Mesangial cell (primary cell): ENCODE results near the gene PCDHGB4. TPM values are rescaled to one million over a fixed set of nuclear protein-coding genes. Genes with fewer than 3 reads are reported as not detected.

Source experiments
- total RNA-seq: library from RNA; depleted of rRNA; stranded (reverse); fragments of >200 nt; gene quantifications from 2 replicates; pipeline ENCODE4 v1.2.3, GENCODE V29; 2015

The PCDHGB4 gene
- total RNA-seq, 1 donor from 2014 or later, result 7.1 TPM

GRCh38 chr5:141412854-141413539, 25.5 kb downstream of the PCDHGB4 start, which contains the start of gene PCDHGA10:
TSS of gene PCDHGA10 (plus strand) at chr5:141412987. CDS start at chr5:141413176, 189 bp downstream.

GRCh38 chr5:141417494-141418172, 30.1 kb downstream of the PCDHGB4 start, which contains the start of gene PCDHGB7:
TSS of gene PCDHGB7 (plus strand) at chr5:141417677. CDS start at chr5:141417860, 183 bp downstream.

DNA sequence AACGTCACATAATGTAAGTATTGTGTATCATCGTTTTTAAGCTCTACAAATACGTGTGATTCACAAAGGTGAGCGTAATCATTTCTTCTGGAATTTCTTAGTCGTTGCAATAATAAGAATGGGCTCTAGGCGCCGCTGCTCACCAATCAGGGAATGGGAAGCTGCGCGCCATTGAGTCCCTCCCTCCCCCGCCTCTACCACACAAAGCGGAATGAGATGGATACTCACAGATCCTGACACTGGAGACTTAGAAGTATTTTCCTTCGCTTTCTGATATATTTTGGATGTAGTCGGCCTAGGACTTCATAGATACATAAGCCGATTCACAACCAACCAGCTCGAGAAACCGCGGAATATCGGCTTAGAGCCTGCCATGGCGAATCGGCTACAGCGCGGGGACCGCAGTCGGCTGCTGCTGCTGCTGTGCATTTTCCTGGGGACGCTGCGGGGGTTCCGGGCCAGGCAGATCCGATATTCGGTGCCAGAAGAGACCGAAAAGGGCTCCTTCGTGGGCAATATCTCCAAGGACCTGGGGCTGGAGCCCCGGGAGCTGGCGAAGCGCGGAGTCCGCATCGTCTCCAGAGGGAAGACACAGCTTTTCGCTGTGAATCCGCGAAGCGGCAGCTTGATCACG, 33.5 kb downstream of the PCDHGB4 start, which contains the start of gene PCDHGA11:
TSS of gene PCDHGA11 (plus strand) at position 197 of the 634 bp plus-strand sequence. CDS start at position 374, 177 bp downstream.

DNA sequence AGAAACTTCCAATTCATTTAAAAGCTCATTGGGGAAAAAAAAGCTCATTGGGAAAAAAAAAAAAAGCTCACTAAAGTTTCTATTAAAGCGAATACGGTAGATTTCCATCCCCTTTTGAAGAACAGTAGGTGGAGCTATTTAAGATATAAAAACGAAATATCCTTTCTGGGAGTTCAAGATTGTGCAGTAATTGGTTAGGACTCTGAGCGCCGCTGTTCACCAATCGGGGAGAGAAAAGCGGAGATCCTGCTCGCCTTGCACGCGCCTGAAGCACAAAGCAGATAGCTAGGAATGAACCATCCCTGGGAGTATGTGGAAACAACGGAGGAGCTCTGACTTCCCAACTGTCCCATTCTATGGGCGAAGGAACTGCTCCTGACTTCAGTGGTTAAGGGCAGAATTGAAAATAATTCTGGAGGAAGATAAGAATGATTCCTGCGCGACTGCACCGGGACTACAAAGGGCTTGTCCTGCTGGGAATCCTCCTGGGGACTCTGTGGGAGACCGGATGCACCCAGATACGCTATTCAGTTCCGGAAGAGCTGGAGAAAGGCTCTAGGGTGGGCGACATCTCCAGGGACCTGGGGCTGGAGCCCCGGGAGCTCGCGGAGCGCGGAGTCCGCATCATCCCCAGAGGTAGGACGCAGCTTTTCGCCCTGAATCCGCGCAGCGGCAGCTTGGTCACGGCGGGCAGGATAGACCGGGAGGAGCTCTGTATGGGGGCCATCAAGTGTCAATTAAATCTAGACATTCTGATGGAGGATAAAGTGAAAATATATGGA, 43.0 kb downstream of the PCDHGB4 start, which contains the start of gene PCDHGA12:
TSS of gene PCDHGA12 (plus strand) at position 176 of the 782 bp plus-strand sequence. CDS start at position 429, 253 bp downstream.

Other genes with a start within 250 kb of the PCDHGB4 start
- gene PCDHB6, start 237.6 kb upstream of the PCDHGB4 start, total RNA-seq, result under 0.01 TPM in 1 of 2 replicates, not detected in the other
- 0.16 and 0.63 TPM in 2 replicates for gene PCDHB7, start 215.1 kb upstream of the PCDHGB4 start, total RNA-seq
- 0.25 TPM in 1 of 2 replicates, not detected in the other for gene PCDHB8, start 209.9 kb upstream of the PCDHGB4 start, total RNA-seq
- gene PCDHB16, start 205.3 kb upstream of the PCDHGB4 start, total RNA-seq, result 0.16 and 0.63 TPM in 2 replicates
- 0.25 TPM in 1 of 2 replicates, not detected in the other for gene PCDHB9, start 200.5 kb upstream of the PCDHGB4 start, total RNA-seq
- 0.16 and 0.89 TPM in 2 replicates for gene PCDHB10, start 195.3 kb upstream of the PCDHGB4 start, total RNA-seq
- 0.16 and 0.63 TPM in 2 replicates for gene PCDHB11, start 188.1 kb upstream of the PCDHGB4 start, total RNA-seq
- under 0.01 and 0.25 TPM in 2 replicates for gene PCDHB12, start 179.0 kb upstream of the PCDHGB4 start, total RNA-seq
- 0.16 and 1.1 TPM in 2 replicates for gene PCDHB13, start 173.8 kb upstream of the PCDHGB4 start, total RNA-seq
- gene PCDHB14, start 164.4 kb upstream of the PCDHGB4 start, total RNA-seq, result 0.16 and 0.63 TPM in 2 replicates
- 0.16 and 1.0 TPM in 2 replicates for gene PCDHB15, start 142.3 kb upstream of the PCDHGB4 start, total RNA-seq
- gene SLC25A2, start 83.6 kb upstream of the PCDHGB4 start, total RNA-seq, result 0.63 TPM in 1 of 2 replicates, not detected in the other
- 24.3 and 29.2 TPM in 2 replicates for gene TAF7, start 66.9 kb upstream of the PCDHGB4 start, total RNA-seq
- 0.33 and 0.51 TPM in 2 replicates for gene PCDHGA1, start 57.2 kb upstream of the PCDHGB4 start, total RNA-seq
- gene PCDHGA2, start 48.9 kb upstream of the PCDHGB4 start, total RNA-seq, result 1.1 and 4.1 TPM in 2 replicates
- 0.65 and 2.5 TPM in 2 replicates for gene PCDHGA3, start 43.9 kb upstream of the PCDHGB4 start, total RNA-seq
- gene PCDHGB1, start 37.6 kb upstream of the PCDHGB4 start, total RNA-seq, result 0.49 and 2.9 TPM in 2 replicates
- 0.33 and 2.2 TPM in 2 replicates for gene PCDHGA4, start 32.7 kb upstream of the PCDHGB4 start, total RNA-seq
- 0.65 and 2.5 TPM in 2 replicates for gene PCDHGB2, start 27.7 kb upstream of the PCDHGB4 start, total RNA-seq
- 0.33 and 1.5 TPM in 2 replicates for gene PCDHGA5, start 23.5 kb upstream of the PCDHGB4 start, total RNA-seq
- 0.98 and 3.8 TPM in 2 replicates for gene PCDHGB3, start 17.5 kb upstream of the PCDHGB4 start, total RNA-seq
- 1.6 and 5.6 TPM in 2 replicates for gene PCDHGA6, start 13.8 kb upstream of the PCDHGB4 start, total RNA-seq
- gene PCDHGA7, start 5.0 kb upstream of the PCDHGB4 start, total RNA-seq, result 0.49 and 4.1 TPM in 2 replicates
- under 0.01 and 0.89 TPM in 2 replicates for gene PCDHGA8, start 4.9 kb downstream of the PCDHGB4 start, total RNA-seq
- gene PCDHGB5, start 10.2 kb downstream of the PCDHGB4 start, total RNA-seq, result 10.6 and 15.8 TPM in 2 replicates
- 0.98 and 6.1 TPM in 2 replicates for gene PCDHGA9, start 15.1 kb downstream of the PCDHGB4 start, total RNA-seq
- 2.0 and 6.3 TPM in 2 replicates for gene PCDHGB6, start 20.3 kb downstream of the PCDHGB4 start, total RNA-seq
- gene PCDHGA10, start 25.3 kb downstream of the PCDHGB4 start, total RNA-seq, result 2.8 and 10.5 TPM in 2 replicates
- gene PCDHGB7, start 30.0 kb downstream of the PCDHGB4 start, total RNA-seq, result 5.1 and 18.1 TPM in 2 replicates
- gene PCDHGA11, start 33.4 kb downstream of the PCDHGB4 start, total RNA-seq, result 5.4 and 10.4 TPM in 2 replicates
- 3.4 and 13.8 TPM in 2 replicates for gene PCDHGA12, start 42.8 kb downstream of the PCDHGB4 start, total RNA-seq
- gene PCDHGC3, start 88.3 kb downstream of the PCDHGB4 start, total RNA-seq, result 36.5 and 60.1 TPM in 2 replicates
- gene PCDHGC4, start 97.3 kb downstream of the PCDHGB4 start, total RNA-seq, result 0.38 and 0.81 TPM in 2 replicates
- 0.33 and 1.4 TPM in 2 replicates for gene PCDHGC5, start 101.4 kb downstream of the PCDHGB4 start, total RNA-seq
- 58.8 and 101 TPM in 2 replicates for gene DIAPH1, start 231.3 kb downstream of the PCDHGB4 start, total RNA-seq
- gene HDAC3, start 249.2 kb downstream of the PCDHGB4 start, total RNA-seq, result 48.2 and 49.1 TPM in 2 replicates
- 4.6 and 5.8 TPM in 2 replicates for gene RELL2, start 249.3 kb downstream of the PCDHGB4 start, total RNA-seq